ENCODE results near the gene TPST2. TPM values are rescaled to one million over a fixed set of nuclear protein-coding genes. Genes with fewer than 3 reads are reported as not detected.

TPST2 gene
- total and polyA plus RNA-seq, 9 of the 15 experiments (the other 6 are each of a cell fraction or from before 2014, with no cell fraction given), result 14.2 to 123 (median 60.1) TPM

DNA sequence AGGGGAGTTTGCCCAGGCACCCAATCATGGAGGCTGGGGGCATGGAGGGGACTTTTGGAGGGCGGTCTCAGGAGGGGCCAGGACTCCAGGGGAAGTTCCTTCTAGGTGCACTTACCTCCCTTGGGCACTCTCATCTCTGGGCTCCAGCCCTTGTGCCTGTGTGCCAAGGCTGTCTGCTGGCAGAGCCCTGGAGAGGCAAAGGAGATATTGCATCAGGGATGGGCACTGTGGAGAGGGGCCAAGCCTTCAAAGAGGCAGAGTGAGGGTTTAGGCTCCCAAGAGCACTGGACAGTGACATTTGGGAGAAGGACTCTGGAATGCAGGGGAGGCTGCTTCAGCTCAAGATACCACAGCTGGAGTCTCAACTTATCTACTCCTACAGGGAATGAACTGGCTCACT lies 45.4 kb downstream of the TPST2 start (continued):
- TF ChIP-seq TEAD2 (tag; IDR thresholded peaks at IDR 0.05), result no peak
- no peak for TF ChIP-seq ZFP30 (CRISPR knock-in tag; IDR thresholded peaks at IDR 0.05; ENCODE audit: borderline replicate concordance)
- TF ChIP-seq, protein P1, sequence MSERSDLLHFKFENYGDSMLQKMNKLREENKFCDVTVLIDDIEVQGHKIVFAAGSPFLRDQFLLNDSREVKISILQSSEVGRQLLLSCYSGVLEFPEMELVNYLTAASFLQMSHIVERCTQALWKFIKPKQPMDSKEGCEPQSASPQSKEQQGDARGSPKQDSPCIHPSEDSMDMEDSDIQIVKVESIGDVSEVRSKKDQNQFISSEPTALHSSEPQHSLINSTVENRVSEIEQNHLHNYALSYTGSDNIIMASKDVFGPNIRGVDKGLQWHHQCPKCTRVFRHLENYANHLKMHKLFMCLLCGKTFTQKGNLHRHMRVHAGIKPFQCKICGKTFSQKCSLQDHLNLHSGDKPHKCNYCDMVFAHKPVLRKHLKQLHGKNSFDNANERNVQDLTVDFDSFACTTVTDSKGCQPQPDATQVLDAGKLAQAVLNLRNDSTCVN (CRISPR knock-in tag; IDR thresholded peaks at IDR 0.05), result no peak
- TF ChIP-seq SAFB (IDR thresholded peaks at IDR 0.05; ENCODE audit: borderline replicate concordance, low read depth, low read length), result no peak
- no peak for TF ChIP-seq HSF4 (CRISPR knock-in tag; IDR thresholded peaks at IDR 0.05; ENCODE audit: borderline replicate concordance)
- TF ChIP-seq, protein P2, sequence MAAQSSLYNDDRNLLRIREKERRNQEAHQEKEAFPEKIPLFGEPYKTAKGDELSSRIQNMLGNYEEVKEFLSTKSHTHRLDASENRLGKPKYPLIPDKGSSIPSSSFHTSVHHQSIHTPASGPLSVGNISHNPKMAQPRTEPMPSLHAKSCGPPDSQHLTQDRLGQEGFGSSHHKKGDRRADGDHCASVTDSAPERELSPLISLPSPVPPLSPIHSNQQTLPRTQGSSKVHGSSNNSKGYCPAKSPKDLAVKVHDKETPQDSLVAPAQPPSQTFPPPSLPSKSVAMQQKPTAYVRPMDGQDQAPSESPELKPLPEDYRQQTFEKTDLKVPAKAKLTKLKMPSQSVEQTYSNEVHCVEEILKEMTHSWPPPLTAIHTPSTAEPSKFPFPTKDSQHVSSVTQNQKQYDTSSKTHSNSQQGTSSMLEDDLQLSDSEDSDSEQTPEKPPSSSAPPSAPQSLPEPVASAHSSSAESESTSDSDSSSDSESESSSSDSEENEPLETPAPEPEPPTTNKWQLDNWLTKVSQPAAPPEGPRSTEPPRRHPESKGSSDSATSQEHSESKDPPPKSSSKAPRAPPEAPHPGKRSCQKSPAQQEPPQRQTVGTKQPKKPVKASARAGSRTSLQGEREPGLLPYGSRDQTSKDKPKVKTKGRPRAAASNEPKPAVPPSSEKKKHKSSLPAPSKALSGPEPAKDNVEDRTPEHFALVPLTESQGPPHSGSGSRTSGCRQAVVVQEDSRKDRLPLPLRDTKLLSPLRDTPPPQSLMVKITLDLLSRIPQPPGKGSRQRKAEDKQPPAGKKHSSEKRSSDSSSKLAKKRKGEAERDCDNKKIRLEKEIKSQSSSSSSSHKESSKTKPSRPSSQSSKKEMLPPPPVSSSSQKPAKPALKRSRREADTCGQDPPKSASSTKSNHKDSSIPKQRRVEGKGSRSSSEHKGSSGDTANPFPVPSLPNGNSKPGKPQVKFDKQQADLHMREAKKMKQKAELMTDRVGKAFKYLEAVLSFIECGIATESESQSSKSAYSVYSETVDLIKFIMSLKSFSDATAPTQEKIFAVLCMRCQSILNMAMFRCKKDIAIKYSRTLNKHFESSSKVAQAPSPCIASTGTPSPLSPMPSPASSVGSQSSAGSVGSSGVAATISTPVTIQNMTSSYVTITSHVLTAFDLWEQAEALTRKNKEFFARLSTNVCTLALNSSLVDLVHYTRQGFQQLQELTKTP (IDR thresholded peaks at IDR 0.05; ENCODE audit: low read depth in 1 of 2, partially characterized antibody in 2 of 2), result no peak
- no peak for TF ChIP-seq MAFF (IDR thresholded peaks at IDR 0.05; ENCODE audit: low read length)
